ENCODE measurements around the gene UBE4B.

GRCh38 chr1:10189659-10190058, 156.9 kb downstream of the UBE4B start:
- TF ChIP-seq EZH2phosphoT487 (IDR thresholded peaks at IDR 0.05; ENCODE audit: insufficient read depth, low read depth) (no peak), EZH2 (IDR thresholded peaks at IDR 0.05; ENCODE audit: insufficient read depth, poor library complexity, severe bottlenecking) (no peak)

Data from GM23248 (cell line).